BLaER1 (cell line): ENCODE results near the gene INSRR.

Experiments
- H3K27ac ChIP-seq: shearing (Covaris generic); formaldehyde crosslinking; 2 replicates; pipeline ENCODE4 v1.8.1; 2022
- H3K27me3 ChIP-seq: shearing (Covaris generic); formaldehyde crosslinking; 2 replicates; pipeline ENCODE4 v1.8.1; 2022
- H3K36me3 ChIP-seq: shearing (Covaris generic); formaldehyde crosslinking; 2 replicates; pipeline ENCODE4 v1.8.1; 2022
- H3K4me1 ChIP-seq: shearing (Covaris generic); formaldehyde crosslinking; 2 replicates; pipeline ENCODE4 v1.8.1; 2022
- H3K4me2 ChIP-seq: shearing (Covaris generic); formaldehyde crosslinking; 2 replicates; pipeline ENCODE4 v1.8.1; 2022
- H3K4me3 ChIP-seq: shearing (Covaris generic); formaldehyde crosslinking; 2 replicates; pipeline ENCODE4 v1.8.1; 2022
- H3K9ac ChIP-seq: shearing (Covaris generic); formaldehyde crosslinking; 2 replicates; pipeline ENCODE4 v1.8.1; 2022
- H3K9me3 ChIP-seq: shearing (Covaris generic); formaldehyde crosslinking; 2 replicates; pipeline ENCODE4 v1.8.1; 2022
- H4K20me1 ChIP-seq: shearing (Covaris generic); formaldehyde crosslinking; 2 replicates; pipeline ENCODE4 v1.8.1; 2022
- Cebpa-rat ChIP-seq: shearing (Covaris generic); IDR thresholded peaks from 2 replicates; pipeline ENCODE4 v1.8.1; 2022

Gene INSRR

DNA sequence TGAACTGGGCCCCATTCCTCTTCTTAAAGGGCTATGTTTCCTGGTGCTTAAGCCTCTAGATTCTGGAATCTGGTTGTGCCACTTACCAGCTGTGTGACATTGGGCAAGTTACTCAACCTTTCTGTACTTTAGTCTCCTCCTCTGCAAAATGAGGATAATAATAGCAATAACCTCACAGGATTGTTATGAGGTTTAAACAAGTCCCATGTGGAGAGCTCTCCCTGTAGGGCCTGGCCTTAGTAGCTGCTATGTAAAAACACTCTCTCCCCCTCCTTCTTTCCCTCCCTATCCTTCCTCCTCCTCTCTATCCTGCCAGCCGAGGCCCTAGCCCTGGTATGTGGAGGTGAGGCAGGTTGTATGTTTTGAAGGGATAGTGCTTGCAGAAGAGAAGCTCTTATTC, 26.4 kb upstream of the INSRR start:
- Histone ChIP-seq H3K4me3 (no peak overlapping the region), H3K4me2 (no peak overlapping the region), H4K20me1 (no peaks in the 10 kb centered on the region), H3K9ac (no peak overlapping the region), H3K9me3 (no peaks in the 10 kb centered on the region), H3K4me1 (peaks cover 50% of the 10 kb centered on the region), H3K27me3 (no peaks in the 10 kb centered on the region), H3K36me3 (no peaks in the 10 kb centered on the region), H3K27ac (no peak overlapping the region)
- TF ChIP-seq Cebpa-rat = no peak

DNA sequence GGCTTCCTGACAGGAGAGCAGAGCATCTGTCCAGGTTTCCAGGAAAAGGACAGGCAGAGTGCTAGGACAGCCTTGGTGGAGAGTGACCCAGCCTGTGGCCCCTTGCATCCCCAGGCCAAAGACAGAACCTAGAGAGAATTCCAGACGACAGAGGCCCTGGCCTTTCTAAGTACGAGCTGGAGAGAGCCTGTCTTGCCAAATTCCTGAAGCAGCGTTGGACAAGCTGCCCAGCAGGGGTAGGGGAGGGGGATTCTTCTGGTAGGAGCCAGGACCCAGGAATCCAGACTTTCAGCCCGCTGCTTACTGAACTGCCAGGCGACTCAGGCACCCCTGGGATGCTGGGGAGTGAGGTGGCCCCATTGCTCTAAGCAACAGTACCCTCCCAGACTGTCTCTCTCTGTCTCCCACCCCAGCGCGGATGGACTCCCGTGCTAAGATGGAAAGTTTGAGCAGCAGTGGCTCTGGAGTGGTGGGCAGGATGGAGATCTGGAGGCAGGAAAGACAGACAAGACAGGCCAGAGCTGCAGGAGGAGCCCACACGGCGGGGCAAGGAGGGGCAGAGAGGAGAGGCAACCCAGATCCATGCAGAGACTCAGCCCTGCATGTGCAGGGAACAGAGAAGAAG, 25.8 kb upstream of the INSRR start:
- H3K4me3 ChIP-seq = no peak overlapping the region
- H3K9me3 ChIP-seq = no peaks in the 10 kb centered on the region
- no peaks in the 10 kb centered on the region for H3K27me3 ChIP-seq
- no peaks in the 10 kb centered on the region for H4K20me1 ChIP-seq
- H3K9ac ChIP-seq = peak overlapping the region; percentile 24; the same call in 1 of the 2 replicates
- H3K27ac ChIP-seq = no peak overlapping the region
- no peak for TF ChIP-seq Cebpa-rat
- peak overlapping the region; percentile 28; the same call in 1 of the 2 replicates for H3K4me2 ChIP-seq
- no peaks in the 10 kb centered on the region for H3K36me3 ChIP-seq
- peaks cover 46% of the 10 kb centered on the region for H3K4me1 ChIP-seq

DNA sequence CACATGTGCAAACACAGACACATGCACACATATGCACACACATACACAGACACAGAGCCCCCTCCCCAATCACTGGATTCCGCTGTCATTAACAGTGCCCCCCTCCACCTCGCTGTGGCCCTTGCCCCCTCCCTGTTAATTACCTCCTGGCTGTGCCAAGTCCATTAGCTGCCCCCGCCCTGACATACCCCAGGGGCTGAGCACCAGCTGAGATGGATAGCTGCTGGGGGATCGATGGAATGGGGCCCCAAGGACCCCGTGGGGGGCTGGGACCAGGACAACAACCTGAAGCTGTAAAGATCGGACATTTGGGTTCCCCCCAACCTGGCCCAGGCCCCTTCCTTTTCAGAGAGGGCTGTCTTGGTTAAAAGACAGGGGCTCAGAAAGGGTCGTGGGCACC, 25.0 kb upstream of the INSRR start:
- Histone ChIP-seq H3K27ac (no peak overlapping the region), H3K36me3 (no peaks in the 10 kb centered on the region), H3K4me2 (peak overlapping the region; percentile 28; the same call in 1 of the 2 replicates), H4K20me1 (no peaks in the 10 kb centered on the region), H3K4me3 (no peak overlapping the region), H3K9me3 (no peaks in the 10 kb centered on the region), H3K27me3 (no peaks in the 10 kb centered on the region), H3K9ac (peak overlapping the region; percentile 24; the same call in 1 of the 2 replicates), H3K4me1 (peaks cover 40% of the 10 kb centered on the region)
- no peak for TF ChIP-seq Cebpa-rat

DNA sequence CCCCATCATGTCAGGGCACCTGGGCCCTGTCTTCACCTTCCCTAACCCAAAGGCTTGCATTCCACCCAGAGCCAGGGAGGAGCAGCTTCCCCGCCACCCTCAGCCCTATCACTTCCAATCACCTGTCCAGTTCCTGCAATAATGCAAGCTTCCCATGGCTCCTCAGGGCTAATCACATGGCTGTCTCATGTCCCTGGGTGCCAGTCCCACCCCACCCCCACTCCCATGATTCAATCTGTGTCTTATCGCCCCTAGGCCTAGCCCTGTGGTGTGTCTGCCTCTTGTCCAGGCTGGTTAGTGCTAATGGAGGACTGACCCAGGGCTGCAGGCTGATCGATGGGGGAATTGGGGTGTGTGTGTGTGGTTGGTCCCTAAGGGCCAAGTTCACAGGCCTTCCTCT, 23.6 kb upstream of the INSRR start:
- Histone ChIP-seq H3K4me1 (peaks cover 29% of the 10 kb centered on the region), H3K36me3 (no peaks in the 10 kb centered on the region), H3K9me3 (no peaks in the 10 kb centered on the region), H3K4me2 (no peak overlapping the region), H3K4me3 (no peak overlapping the region), H4K20me1 (no peaks in the 10 kb centered on the region), H3K9ac (no peak overlapping the region), H3K27me3 (no peaks in the 10 kb centered on the region), H3K27ac (no peak overlapping the region)
- no peak for TF ChIP-seq Cebpa-rat

DNA sequence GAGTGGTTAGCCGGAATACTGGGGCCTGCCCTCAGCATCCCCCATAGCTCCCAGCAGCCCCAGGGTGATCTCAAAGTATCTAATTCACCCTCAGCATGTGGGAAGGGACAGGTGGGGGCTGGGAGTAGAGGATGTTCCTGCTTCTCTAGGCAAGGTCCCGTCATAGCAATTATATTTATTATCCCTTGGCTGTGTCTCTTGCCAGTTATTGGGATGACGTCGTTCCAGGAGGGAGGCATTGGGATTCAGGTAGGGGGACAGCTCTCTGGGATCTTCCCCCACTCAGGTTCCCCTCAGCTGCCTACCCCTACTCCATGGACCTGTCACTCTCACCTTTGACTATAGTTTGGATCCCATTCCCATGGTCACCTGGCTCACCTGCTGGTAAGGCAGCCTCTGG, 22.7 kb upstream of the INSRR start:
- Histone ChIP-seq H3K4me2 (no peak overlapping the region), H3K4me3 (no peak overlapping the region), H4K20me1 (no peaks in the 10 kb centered on the region), H3K27me3 (no peaks in the 10 kb centered on the region), H3K27ac (no peak overlapping the region), H3K4me1 (peaks cover 26% of the 10 kb centered on the region), H3K9ac (no peak overlapping the region), H3K9me3 (no peaks in the 10 kb centered on the region), H3K36me3 (no peaks in the 10 kb centered on the region)
- TF ChIP-seq Cebpa-rat = no peak

DNA sequence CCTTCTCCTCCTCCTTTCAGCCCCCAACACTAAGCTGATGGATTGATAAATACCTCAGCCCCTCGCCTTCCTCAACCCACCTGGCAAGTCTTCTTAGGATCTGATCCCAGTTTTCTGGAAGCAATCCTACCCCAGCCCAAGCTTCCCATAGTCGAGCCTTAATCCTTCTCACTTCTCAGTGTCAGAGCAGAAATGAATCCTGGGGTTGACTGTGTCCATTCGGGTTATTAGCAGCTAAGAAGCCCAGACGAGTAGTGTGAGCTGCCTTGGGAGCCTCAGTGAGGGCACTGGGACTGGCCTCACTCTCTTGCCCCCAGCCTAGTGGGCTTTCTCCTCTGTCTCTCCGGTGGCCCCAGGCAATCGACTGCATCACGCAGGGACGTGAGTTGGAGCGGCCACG, 22.2 kb upstream of the INSRR start:
- 0 out of 2 replicates have a peak overlapping the region, but pooled peaks have one; percentile 9 for H3K9ac ChIP-seq
- no peaks in the 10 kb centered on the region for H3K36me3 ChIP-seq
- no peak for TF ChIP-seq Cebpa-rat
- no peaks in the 10 kb centered on the region for H4K20me1 ChIP-seq
- no peaks in the 10 kb centered on the region for H3K27me3 ChIP-seq
- peaks cover 27% of the 10 kb centered on the region for H3K4me1 ChIP-seq
- no peaks in the 10 kb centered on the region for H3K9me3 ChIP-seq
- H3K27ac ChIP-seq = no peak overlapping the region
- H3K4me3 ChIP-seq = no peak overlapping the region
- H3K4me2 ChIP-seq = peak overlapping the region; percentile 30; the same call in 1 of the 2 replicates

DNA sequence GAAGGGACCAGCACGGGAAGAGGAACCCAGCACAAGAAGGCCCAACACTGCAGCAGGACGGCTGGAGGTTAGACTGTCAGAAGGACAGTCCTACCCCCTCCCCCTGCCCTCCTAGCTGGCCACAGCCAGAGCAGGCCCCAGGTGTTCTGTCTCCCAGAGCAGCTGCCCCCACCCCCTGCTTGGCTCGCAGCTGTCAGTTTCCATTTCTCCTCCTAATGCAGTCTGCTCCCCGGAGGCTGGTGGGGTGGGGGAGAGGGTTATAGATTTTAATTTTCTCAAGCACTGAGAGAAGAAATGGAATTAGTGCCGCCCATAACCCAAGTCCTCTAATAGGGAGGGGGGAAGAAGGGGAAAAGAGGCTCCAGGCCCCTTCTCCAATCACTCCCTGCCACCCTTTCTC, 21.6 kb upstream of the INSRR start:
- Histone ChIP-seq H3K27me3 (no peaks in the 10 kb centered on the region), H3K4me2 (peak overlapping the region; percentile 30), H3K27ac (no peak overlapping the region), H3K9me3 (no peaks in the 10 kb centered on the region), H3K36me3 (no peaks in the 10 kb centered on the region), H3K9ac (0 out of 2 replicates have a peak overlapping the region, but pooled peaks have one; percentile 10), H4K20me1 (no peaks in the 10 kb centered on the region), H3K4me3 (no peak overlapping the region), H3K4me1 (peaks cover 33% of the 10 kb centered on the region)
- no peak for TF ChIP-seq Cebpa-rat

DNA sequence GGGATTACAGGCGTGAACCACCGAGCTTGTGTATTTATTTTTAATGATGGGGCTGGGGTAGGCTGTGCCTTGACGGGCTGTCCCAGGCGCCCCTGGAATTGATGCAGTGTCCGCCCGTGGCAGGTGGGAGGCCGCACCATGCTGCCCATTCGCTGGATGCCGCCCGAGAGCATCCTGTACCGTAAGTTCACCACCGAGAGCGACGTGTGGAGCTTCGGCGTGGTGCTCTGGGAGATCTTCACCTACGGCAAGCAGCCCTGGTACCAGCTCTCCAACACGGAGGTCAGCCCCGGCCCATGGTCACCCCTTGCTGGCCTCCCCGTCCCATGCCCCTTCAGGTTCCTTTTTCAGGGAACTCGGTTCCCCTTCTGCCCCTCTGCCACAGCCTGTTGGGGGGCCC, 21.0 kb upstream of the INSRR start:
- Histone ChIP-seq H3K27ac (no peak overlapping the region), H4K20me1 (no peaks in the 10 kb centered on the region), H3K4me3 (no peak overlapping the region), H3K4me1 (peaks cover 39% of the 10 kb centered on the region), H3K9me3 (no peaks in the 10 kb centered on the region), H3K27me3 (no peaks in the 10 kb centered on the region), H3K9ac (no peak overlapping the region), H3K36me3 (no peaks in the 10 kb centered on the region), H3K4me2 (no peak overlapping the region)
- no peak for TF ChIP-seq Cebpa-rat

DNA sequence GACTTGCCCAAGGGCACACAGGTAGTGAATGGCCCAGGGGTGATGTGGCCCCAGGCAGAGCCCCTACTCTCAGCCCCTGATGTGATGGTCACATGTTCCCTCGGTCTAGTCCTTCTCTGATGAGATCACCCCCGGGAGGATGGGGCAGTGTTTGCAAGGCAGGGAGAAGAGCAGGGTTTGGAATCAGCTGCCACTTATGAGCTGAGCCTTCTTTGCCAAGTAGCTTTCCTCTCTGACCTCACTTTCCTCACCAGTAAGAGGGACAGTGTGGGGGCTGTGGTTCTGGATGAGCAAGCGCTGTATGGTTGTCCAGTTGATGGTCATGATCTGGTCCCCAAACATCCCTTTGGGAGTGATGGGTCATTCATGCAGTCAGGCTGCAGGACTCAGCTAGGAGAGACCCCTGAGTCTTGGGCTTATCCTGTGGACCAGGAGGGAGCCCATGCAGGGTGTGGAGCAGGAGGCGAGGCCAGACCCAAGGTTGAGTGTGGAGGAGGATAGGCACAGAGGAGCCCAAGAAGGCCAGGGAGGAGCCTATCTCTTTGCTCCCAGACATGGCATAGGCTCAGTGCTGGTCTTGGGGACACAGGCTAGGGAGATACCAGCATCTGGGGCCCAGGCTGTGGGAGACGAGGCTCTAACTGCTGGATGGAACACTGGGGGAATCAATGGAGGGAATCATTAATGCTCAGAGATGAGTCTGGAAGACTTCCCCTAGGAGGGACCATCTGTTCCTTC, 18.7 kb upstream of the INSRR start:
- H3K36me3 ChIP-seq = no peaks in the 10 kb centered on the region
- H3K27ac ChIP-seq = no peak overlapping the region
- no peaks in the 10 kb centered on the region for H3K9me3 ChIP-seq
- no peak overlapping the region for H3K4me2 ChIP-seq
- TF ChIP-seq Cebpa-rat = no peak
- no peak overlapping the region for H3K4me3 ChIP-seq
- H3K27me3 ChIP-seq = no peaks in the 10 kb centered on the region
- no peaks in the 10 kb centered on the region for H4K20me1 ChIP-seq
- H3K9ac ChIP-seq = no peak overlapping the region
- H3K4me1 ChIP-seq = peaks cover 44% of the 10 kb centered on the region

DNA sequence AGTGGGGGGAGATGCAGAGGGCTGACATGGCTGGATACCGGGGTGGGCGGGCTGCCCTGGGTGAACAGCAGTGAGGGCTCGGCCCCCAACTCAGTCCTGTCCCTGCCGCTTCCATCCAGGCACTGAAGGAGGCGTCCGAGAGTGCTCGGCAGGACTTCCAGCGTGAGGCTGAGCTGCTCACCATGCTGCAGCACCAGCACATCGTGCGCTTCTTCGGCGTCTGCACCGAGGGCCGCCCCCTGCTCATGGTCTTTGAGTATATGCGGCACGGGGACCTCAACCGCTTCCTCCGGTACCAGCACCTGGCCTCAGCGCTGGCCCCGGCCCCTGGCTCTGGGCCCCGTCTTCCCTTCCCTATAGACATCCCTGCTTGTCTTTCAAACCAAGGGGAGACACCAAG, 17.4 kb upstream of the INSRR start:
- Histone ChIP-seq H3K27me3 (no peaks in the 10 kb centered on the region), H3K36me3 (no peaks in the 10 kb centered on the region), H3K27ac (no peak overlapping the region), H4K20me1 (no peaks in the 10 kb centered on the region), H3K9ac (no peak overlapping the region), H3K4me3 (no peak overlapping the region), H3K9me3 (no peaks in the 10 kb centered on the region), H3K4me1 (peaks cover 50% of the 10 kb centered on the region), H3K4me2 (peak overlapping the region; percentile 86)
- TF ChIP-seq Cebpa-rat = no peak
